GM13977 (cell line): ENCODE measurements around the gene RGS7.

ENCODE experiments used
- DNase-seq: peaks from one replicate; pipeline ENCODE4 v3.0.0; 2012; ENCODE audit warnings: low spot score
- CTCF ChIP-seq: IDR thresholded peaks from 2 replicates; pipeline ENCODE4 v1.5.1; 2012; ENCODE audit warnings: mild to moderate bottlenecking, control low read depth; ENCODE audit not compliant: insufficient read depth; ENCODE audit errors: extremely low read depth, missing control alignments
- in situ Hi-C: fragments of 300-500 bp; cut with MboI; formaldehyde crosslinking; loops from one replicate; pipeline ENCODE4 v1.12.0; 2022; ENCODE audit warnings: low sequenced_read_pairs, low pct_unique_long_range_greater_than_20kb, mixed read lengths, inconsistent platforms; ENCODE audit not compliant: unreplicated experiment

Gene RGS7

DNA sequence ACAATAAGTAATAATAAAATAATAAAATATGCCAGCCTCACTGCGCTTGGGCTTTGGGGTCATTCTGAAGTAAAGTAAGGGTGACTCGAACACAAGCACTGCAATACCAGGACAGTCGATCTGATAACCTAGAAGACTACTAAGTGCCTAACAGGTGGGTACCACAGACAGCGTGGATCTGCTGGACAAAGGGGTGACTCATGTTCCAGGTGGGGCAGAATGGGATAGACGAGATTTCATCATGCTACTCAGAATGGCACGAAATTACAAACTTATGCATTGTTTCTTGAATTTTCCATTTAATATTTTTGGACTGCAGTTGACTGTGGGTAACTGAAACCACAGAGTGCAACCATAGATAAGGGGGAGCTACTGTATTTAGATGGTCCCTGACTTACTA lies 523.9 kb downstream of the RGS7 start:
- in situ Hi-C loops = no loop called here
- DNase-seq = no peak

GRCh38 chr1:240831922-240832321 lies 525.1 kb downstream of the RGS7 start:
- DNase-seq = no peak
- TF ChIP-seq CTCF = no peak

More for the DNA sequence above, 523.9 kb downstream of the RGS7 start:
- TF ChIP-seq CTCF = no peak

GRCh38 chr1:240831191-240831631 lies 525.8 kb downstream of the RGS7 start:
- no peak for TF ChIP-seq CTCF
- DNase-seq = no peak
- in situ Hi-C loops = no loop called here

More at GRCh38 chr1:240831922-240832321, 525.1 kb downstream of the RGS7 start:
- in situ Hi-C loops = no loop called here

GRCh38 chr1:240829487-240829886 lies 527.5 kb downstream of the RGS7 start:
- in situ Hi-C loops = no loop called here
- DNase-seq = no peak
- no peak for TF ChIP-seq CTCF

DNA sequence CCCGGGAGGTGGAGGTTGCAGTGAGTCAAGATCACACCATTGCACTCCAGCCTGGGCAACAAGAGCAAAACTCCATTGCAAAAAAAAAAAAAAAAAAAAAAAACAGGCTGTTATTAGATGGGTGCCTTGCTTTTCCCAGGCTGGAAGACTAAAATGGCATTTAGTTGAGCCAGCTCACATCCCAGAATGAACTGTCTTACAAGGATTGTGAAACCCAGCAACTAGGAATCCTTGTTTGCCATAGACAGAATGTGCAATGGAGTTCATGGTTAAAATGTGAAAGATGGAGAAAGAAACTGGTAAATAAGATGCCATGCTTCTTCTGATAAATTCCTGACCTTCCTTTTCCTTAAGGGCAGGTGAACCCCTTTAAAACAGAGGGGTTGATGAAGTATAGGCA lies 529.2 kb downstream of the RGS7 start:
- in situ Hi-C loops = no loop called here
- DNase-seq = no peak
- TF ChIP-seq CTCF = no peak

- no peak for TF ChIP-seq CTCF
- DNase-seq = no peak
- in situ Hi-C loops = no loop called here
These were observed 532.8 kb downstream of the RGS7 start for GRCh38 chr1:240824238-240824637.

DNA sequence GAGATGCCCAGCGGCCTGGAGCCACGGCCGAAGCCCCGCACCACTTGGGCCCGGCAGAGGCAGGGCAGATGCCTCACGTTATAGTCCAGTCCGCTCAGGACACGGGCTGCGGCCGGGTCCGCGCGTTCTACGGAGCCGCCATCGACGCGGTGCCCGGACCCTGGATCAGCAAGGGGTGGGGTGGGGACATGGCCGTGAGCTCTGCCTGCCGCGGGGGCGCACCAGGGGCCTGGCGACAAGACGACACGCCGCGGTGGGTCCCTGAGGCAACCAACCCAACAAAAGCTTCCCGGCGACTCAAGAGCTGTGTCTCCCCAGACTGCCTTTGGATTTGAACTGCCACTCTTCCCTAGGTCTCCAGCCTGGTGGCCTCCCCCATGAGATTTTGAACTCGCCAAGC lies 533.6 kb downstream of the RGS7 start:
- TF ChIP-seq CTCF = no peak
- in situ Hi-C loops = no loop called here
- no peak for DNase-seq
